Calu3 (cell line): ENCODE measurements around the gene PEAK3. TPM values are rescaled to one million over a fixed set of nuclear protein-coding genes. Genes with fewer than 3 reads are reported as not detected.

Source experiments
- BruUV-seq: library from RNA; stranded (reverse); fragments of 400-500 nt; replicated peaks from 2 replicates; lab custom pipeline; 2021; lab: Mats Ljungman, UMichigan
- CTCF ChIA-PET: fragments of 300-600 bp; sonication (Branson Sonifier 250); formaldehyde crosslinking; loops from one replicate; lab custom pipeline; 2022; ENCODE audit warnings: antibody characterized with exemption; lab: Charles Lee
- DNase-seq: peaks from one replicate; pipeline ENCODE4 v3.0.0; 2022
- H3K27ac Mint-ChIP-seq: one replicate; pipeline ENCODE4 v1.8.0; 2022; ENCODE audit warnings: mixed read lengths; ENCODE audit not compliant: unreplicated experiment
- H3K27me3 Mint-ChIP-seq: one replicate; pipeline ENCODE4 v1.8.0; 2022; ENCODE audit warnings: mixed read lengths; ENCODE audit not compliant: unreplicated experiment
- H3K36me3 Mint-ChIP-seq: one replicate; pipeline ENCODE4 v1.8.0; 2022; ENCODE audit warnings: mild to moderate bottlenecking, moderate library complexity, mixed read lengths; ENCODE audit not compliant: insufficient read depth, unreplicated experiment
- H3K4me1 Mint-ChIP-seq: one replicate; pipeline ENCODE4 v1.8.0; 2022; ENCODE audit warnings: mild to moderate bottlenecking, low read depth, mixed read lengths; ENCODE audit not compliant: unreplicated experiment
- H3K4me3 Mint-ChIP-seq: one replicate; pipeline ENCODE4 v1.8.0; 2022; ENCODE audit warnings: mild to moderate bottlenecking, low read depth, moderate library complexity, mixed read lengths; ENCODE audit not compliant: unreplicated experiment
- H3K9me3 Mint-ChIP-seq: one replicate; pipeline ENCODE4 v1.8.0; 2022; ENCODE audit warnings: low read depth, mixed read lengths; ENCODE audit not compliant: unreplicated experiment
- CTCF ChIP-seq: fragments of 200-600 bp; IDR thresholded peaks from one replicate; pipeline ENCODE4 v1.8.0; 2022; ENCODE audit warnings: antibody characterized with exemption; ENCODE audit not compliant: unreplicated experiment
- intact Hi-C: fragments of 100-400 bp; cut with micrococcal nuclease; formaldehyde crosslinking; loops from one replicate; pipeline ENCODE4 v1.10.0; 2022; ENCODE audit not compliant: unreplicated experiment
- total RNA-seq: library from RNA; stranded (reverse); gene quantifications from 2 replicates; pipeline ENCODE4 v1.2.3, GENCODE V29; 2022

PEAK3 gene
- total RNA-seq, 1 experiment from 2014 or later, result not detected

DNA sequence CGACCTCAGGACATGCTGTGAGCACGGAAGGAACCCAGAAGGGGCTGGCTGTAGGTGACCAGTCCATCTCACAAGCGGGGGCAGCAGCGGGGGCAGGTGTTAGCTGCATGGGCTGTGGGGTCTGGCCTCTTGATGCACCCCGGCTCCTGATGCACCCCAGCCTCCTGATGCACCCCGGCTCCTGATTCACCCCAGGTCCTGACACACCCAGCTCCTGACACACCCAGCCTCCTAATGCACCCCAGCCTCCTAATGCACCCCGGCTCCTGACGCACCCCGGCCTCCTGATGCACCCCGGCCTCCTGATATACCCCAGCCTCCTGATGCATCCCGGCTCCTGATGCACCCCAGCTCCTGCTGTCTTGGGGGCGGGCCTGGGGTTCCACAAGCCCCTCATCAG lies 39.0 kb upstream of the PEAK3 start:
- no TSS peak for BruUV-seq
- no peak for TF ChIP-seq CTCF
- no peak for DNase-seq
- H3K4me1 Mint-ChIP-seq, result no peaks in the 10 kb centered on the region
- H3K27me3 Mint-ChIP-seq, result no peaks in the 10 kb centered on the region
- peaks cover 18% of the 10 kb centered on the region for H3K36me3 Mint-ChIP-seq
- CTCF ChIA-PET, result no interaction called here
- no peak overlapping the region for H3K4me3 Mint-ChIP-seq
- intact Hi-C loops, result no loop called here
- H3K27ac Mint-ChIP-seq, result no peak overlapping the region
- H3K9me3 Mint-ChIP-seq, result no peaks in the 10 kb centered on the region

GRCh38 chr19:2320049-2320448 lies 38.1 kb upstream of the PEAK3 start:
- Mint-ChIP-seq H3K9me3 (no peaks in the 10 kb centered on the region), H3K4me1 (no peaks in the 10 kb centered on the region), H3K4me3 (no peak overlapping the region), H3K36me3 (peaks cover 14% of the 10 kb centered on the region), H3K27me3 (no peaks in the 10 kb centered on the region), H3K27ac (no peak overlapping the region)
- intact Hi-C loops, result no loop called here
- DNase-seq, result no peak
- BruUV-seq, result no TSS peak
- no peak for TF ChIP-seq CTCF
- CTCF ChIA-PET, result no interaction called here

DNA sequence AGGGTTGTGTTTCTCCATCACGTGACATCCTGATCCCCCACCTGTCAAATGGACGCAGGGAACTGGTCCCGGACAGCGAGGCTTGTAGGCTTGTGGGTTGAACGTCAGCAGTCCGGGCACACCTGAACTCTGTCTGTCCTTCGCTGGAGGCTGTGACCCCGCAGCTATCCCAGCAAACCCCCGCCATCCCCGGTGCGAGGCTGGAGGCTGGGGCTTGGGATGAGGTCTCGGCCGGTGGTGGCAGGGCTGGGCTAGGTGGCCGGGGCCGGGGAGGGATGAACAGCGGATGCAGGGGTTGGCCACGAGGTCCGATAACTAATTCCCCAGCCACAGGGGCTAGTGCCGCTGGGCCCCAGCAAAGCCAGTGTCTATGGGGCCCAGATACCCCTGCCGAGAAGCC lies 37.6 kb upstream of the PEAK3 start:
- intact Hi-C loops, result no loop called here
- Mint-ChIP-seq H3K4me1 (no peaks in the 10 kb centered on the region), H3K4me3 (no peak overlapping the region), H3K27me3 (no peaks in the 10 kb centered on the region), H3K27ac (no peak overlapping the region), H3K36me3 (peaks cover 14% of the 10 kb centered on the region), H3K9me3 (peaks cover 2% of the 10 kb centered on the region)
- TF ChIP-seq CTCF, result no peak
- no TSS peak for BruUV-seq
- CTCF ChIA-PET, result no interaction called here
- DNase-seq, result no peak

DNA sequence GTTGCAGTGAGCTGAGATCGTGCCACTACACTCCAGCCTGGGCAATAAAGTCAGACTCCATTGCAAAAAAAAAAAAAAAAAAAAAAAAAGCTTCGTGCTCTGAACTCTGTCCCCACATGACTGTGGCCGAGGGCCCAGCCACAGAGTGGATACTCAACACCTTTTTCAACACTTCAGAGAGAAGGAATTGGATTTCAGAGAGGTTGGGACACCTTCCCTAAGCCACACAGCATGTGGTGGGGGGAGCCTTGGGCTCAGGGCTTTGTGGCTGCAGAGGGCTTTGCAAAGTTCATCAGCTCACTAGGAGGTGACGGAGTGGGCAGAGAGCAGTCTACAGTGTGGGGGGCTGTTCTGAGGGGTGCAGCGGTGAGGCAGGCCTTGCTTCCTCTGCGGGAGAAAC lies 36.9 kb upstream of the PEAK3 start:
- peaks cover 3% of the 10 kb centered on the region for H3K9me3 Mint-ChIP-seq
- no peaks in the 10 kb centered on the region for H3K4me1 Mint-ChIP-seq
- H3K27ac Mint-ChIP-seq, result no peak overlapping the region
- CTCF ChIA-PET, result no interaction called here
- TF ChIP-seq CTCF, result no peak
- intact Hi-C loops, result no loop called here
- peaks cover 9% of the 10 kb centered on the region for H3K36me3 Mint-ChIP-seq
- no peak overlapping the region for H3K4me3 Mint-ChIP-seq
- no peaks in the 10 kb centered on the region for H3K27me3 Mint-ChIP-seq
- no TSS peak for BruUV-seq
- no peak for DNase-seq
